Brain microvascular endothelial cell (primary cell): Measurements from ENCODE around the gene POLR3K.

Source experiments
- DNase-seq: peaks from one replicate; pipeline ENCODE4 v3.0.0-alpha.2; 2020
- H3K27ac ChIP-seq: fragments of 250-450 bp; sonication (Bioruptor Pico); 2 replicates; pipeline ENCODE4 v1.5.1; 2020; ENCODE audit warnings: mild to moderate bottlenecking, moderate library complexity
- H3K27me3 ChIP-seq: fragments of 250-450 bp; sonication (Bioruptor Pico); replicated peaks from 2 replicates; pipeline ENCODE4 v1.5.1; 2020; ENCODE audit warnings: mild to moderate bottlenecking
- H3K36me3 ChIP-seq: fragments of 250-450 bp; sonication (Bioruptor Pico); replicated peaks from 2 replicates; pipeline ENCODE4 v1.5.1; 2020; ENCODE audit warnings: mild to moderate bottlenecking
- H3K4me3 ChIP-seq: 2 replicates; pipeline ENCODE4 v1.5.1; 2011; ENCODE audit warnings: low read depth, mild to moderate bottlenecking, control low read depth, low read length, moderate library complexity
- CTCF ChIP-seq: IDR thresholded peaks from 2 replicates; pipeline ENCODE4 v1.5.1; 2011; ENCODE audit warnings: low read depth, mild to moderate bottlenecking, moderate library complexity, low read length, control low read depth, inconsistent platforms; ENCODE audit errors: missing control alignments
- in situ Hi-C: cut with HindIII; loops from 2 replicates; pipeline ENCODE4 v1.10.0; 2017; ENCODE audit warnings: low sequenced_read_pairs, low pct_ligation_motif_present

The POLR3K gene

GRCh38 chr16:53346-54236, at the start of gene POLR3K, which contains the start of gene SNRNP25:
TSS of gene POLR3K (minus strand) at chr16:53608. CDS start at chr16:53586, 22 bp downstream.
TSS of gene SNRNP25 (plus strand) at chr16:53828. CDS start at chr16:54017, 189 bp downstream.
- no peaks in the 10 kb centered on the region for H3K27me3 ChIP-seq
- TF ChIP-seq CTCF, result no peak

GRCh38 chr16:102060-102855, 48.9 kb upstream of the POLR3K start:
- H3K4me3 ChIP-seq, result no peak overlapping the region
- no peak overlapping the region for H3K27ac ChIP-seq
- peak; percentile 20 for TF ChIP-seq CTCF
- no peaks in the 10 kb centered on the region for H3K27me3 ChIP-seq
- H3K36me3 ChIP-seq, result peaks cover 2% of the 10 kb centered on the region
- in situ Hi-C loops, result no loop called here
- DNase-seq, result peak; percentile 27

More at GRCh38 chr16:53346-54236, at the start of gene POLR3K, which contains the start of gene SNRNP25:
- peaks cover 40% of the 10 kb centered on the region for H3K36me3 ChIP-seq
- in situ Hi-C loops, result no loop called here
- H3K4me3 ChIP-seq, result peak within 1 kb of the TSS; percentile 83
- DNase-seq, result peak; percentile 99
- H3K27ac ChIP-seq, result peak within 1 kb of the TSS; percentile 44

- in situ Hi-C loops, result no loop called here
- H3K4me3 ChIP-seq, result no peak overlapping the region
- no peak for TF ChIP-seq CTCF
Observed at GRCh38 chr16:101586-101985, 48.2 kb upstream of the POLR3K start.

GRCh38 chr16:100989-101388, 47.6 kb upstream of the POLR3K start:
- in situ Hi-C loops, result no loop called here
- no peak overlapping the region for H3K27ac ChIP-seq
- TF ChIP-seq CTCF, result no peak
- peaks cover 2% of the 10 kb centered on the region for H3K36me3 ChIP-seq
- no peaks in the 10 kb centered on the region for H3K27me3 ChIP-seq
- no peak for DNase-seq
- H3K4me3 ChIP-seq, result no peak overlapping the region

More at GRCh38 chr16:101586-101985, 48.2 kb upstream of the POLR3K start:
- no peak for DNase-seq
- Histone ChIP-seq H3K27ac (no peak overlapping the region), H3K36me3 (peaks cover 2% of the 10 kb centered on the region), H3K27me3 (no peaks in the 10 kb centered on the region)

- no peaks in the 10 kb centered on the region for H3K27me3 ChIP-seq
- peak; percentile 43 for DNase-seq
- H3K36me3 ChIP-seq, result peaks cover 3% of the 10 kb centered on the region
- in situ Hi-C loops, result no loop called here
- no peak overlapping the region for H3K27ac ChIP-seq
- no peak for TF ChIP-seq CTCF
- no peak overlapping the region for H3K4me3 ChIP-seq
Observed at GRCh38 chr16:97822-98221, 44.4 kb upstream of the POLR3K start.
